ENCODE data around the gene SAP25. TPM values are rescaled to one million over a fixed set of nuclear protein-coding genes. Genes with fewer than 3 reads are reported as not detected.
A peak's percentile ranks its signal among the peaks of the same experiment; 100 is the strongest.

The SAP25 gene
- total and polyA plus RNA-seq, 2 experiments from 2014 or later = 1.8 TPM; not detected in 1

DNA sequence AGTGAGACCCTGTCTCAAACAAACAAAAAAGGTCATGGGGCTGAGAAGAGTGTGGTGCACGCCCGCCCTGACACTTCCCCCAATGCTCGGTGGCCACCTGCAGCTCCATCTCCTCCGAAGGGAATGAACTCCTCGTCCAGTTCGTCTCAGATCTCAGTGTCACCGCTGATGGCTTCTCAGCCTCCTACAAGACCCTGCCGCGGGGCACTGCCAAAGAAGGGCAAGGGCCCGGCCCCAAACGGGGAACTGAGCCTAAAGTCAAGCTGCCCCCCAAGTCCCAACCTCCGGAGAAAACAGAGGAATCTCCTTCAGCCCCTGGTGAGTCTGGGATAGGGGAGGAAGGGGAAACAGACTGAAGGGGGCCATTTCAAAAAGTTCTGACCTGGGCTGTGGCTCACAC, 32.6 kb upstream of the SAP25 start:
- Histone ChIP-seq H3K4me2 (no peak overlapping the region), H3K9me3 (ENCODE audit: low read depth) (no peaks in the 10 kb centered on the region), H4K20me1 (ENCODE audit: insufficient read depth, poor library complexity, severe bottlenecking) (no peaks in the 10 kb centered on the region), H2AFZ (no peak overlapping the region), H3K36me3 (replicated peaks; ENCODE audit: insufficient read depth, low read depth) (no peaks in the 10 kb centered on the region), H3K4me1 (ENCODE audit: insufficient read depth) (peaks cover 15% of the 10 kb centered on the region), H3K79me2 (peaks cover 3% of the 10 kb centered on the region), H3K4me3 (no peak overlapping the region), H3K27ac (no peak overlapping the region), H3K27me3 (no peaks in the 10 kb centered on the region), H3K9me2 (replicated peaks; ENCODE audit: insufficient read depth) (no peaks in the 10 kb centered on the region)
- WGBS (ENCODE audit: low lambda C conversion rate, missing lambda C conversion rate) = 88% methylated on average over 12 of the region's 12 CpGs
- TF ChIP-seq CTCF (IDR thresholded peaks at IDR 0.05; ENCODE audit: poor library complexity) (no peak), EZH2 (IDR thresholded peaks at IDR 0.05; ENCODE audit: borderline replicate concordance) (no peak), EZH2phosphoT487 (IDR thresholded peaks at IDR 0.05; ENCODE audit: low read depth, severe bottlenecking, unreplicated experiment) (no peak)
- no peak for DNase-seq (ENCODE audit: low spot score)

DNA sequence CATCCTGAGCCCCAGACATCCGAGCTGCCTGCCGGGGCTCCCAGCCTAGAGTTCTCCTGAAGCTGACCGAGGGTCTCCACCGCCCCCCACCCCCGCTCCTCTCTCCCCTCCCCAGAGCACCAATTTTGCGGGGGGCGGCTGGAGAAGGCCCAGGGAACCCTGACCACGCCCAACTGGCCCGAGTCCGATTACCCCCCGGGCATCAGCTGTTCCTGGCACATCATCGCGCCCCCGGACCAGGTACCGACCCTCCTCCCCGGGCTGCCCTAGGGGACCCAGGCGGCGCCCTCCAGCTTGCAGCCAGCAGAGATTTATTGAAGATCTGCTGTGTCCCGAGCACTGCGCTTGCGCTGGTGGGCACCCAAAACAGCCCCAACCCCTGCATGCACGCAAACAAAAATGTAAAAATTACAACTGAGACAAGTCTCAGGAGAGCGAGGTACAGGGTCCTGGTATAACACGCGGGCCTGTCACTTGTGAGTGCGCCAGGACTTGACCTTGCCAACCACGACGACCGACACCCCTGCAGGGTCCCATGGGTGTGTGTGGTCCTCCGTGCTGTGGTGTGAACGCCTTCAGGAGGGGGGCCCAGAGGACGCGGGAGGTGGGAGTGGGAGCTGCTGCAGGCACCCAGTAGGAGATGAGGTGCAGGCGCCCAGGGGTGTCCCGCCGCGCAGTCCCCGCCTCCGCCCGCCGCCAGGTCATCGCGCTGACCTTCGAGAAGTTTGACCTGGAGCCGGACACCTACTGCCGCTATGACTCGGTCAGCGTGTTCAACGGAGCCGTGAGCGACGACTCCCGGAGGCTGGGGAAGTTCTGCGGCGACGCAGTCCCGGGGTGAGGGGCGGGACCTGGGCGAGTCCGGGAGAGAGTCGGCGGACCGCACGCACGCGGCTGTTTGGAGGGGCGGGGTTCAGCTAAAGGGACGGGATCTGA, 31.5 kb upstream of the SAP25 start:
- Histone ChIP-seq H3K27ac (peak overlapping the region; percentile 80), H3K4me1 (ENCODE audit: insufficient read depth) (peaks cover 15% of the 10 kb centered on the region), H3K36me3 (replicated peaks; ENCODE audit: insufficient read depth, low read depth) (no peaks in the 10 kb centered on the region), H3K27me3 (no peaks in the 10 kb centered on the region), H4K20me1 (ENCODE audit: insufficient read depth, poor library complexity, severe bottlenecking) (no peaks in the 10 kb centered on the region), H3K4me2 (peak overlapping the region; percentile 100), H3K9me3 (ENCODE audit: low read depth) (no peaks in the 10 kb centered on the region), H2AFZ (peak overlapping the region; percentile 88), H3K4me3 (peak overlapping the region; percentile 58), H3K9me2 (replicated peaks; ENCODE audit: insufficient read depth) (no peaks in the 10 kb centered on the region), H3K79me2 (peaks cover 3% of the 10 kb centered on the region)
- 22% methylated on average over 44 of the region's 68 CpGs for WGBS (ENCODE audit: low lambda C conversion rate, missing lambda C conversion rate)
- peak; percentile 73 for DNase-seq (ENCODE audit: low spot score)
- TF ChIP-seq EZH2 (IDR thresholded peaks at IDR 0.05; ENCODE audit: borderline replicate concordance) = no peak
- TF ChIP-seq CTCF (IDR thresholded peaks at IDR 0.05; ENCODE audit: poor library complexity) = no peak
- TF ChIP-seq EZH2phosphoT487 (IDR thresholded peaks at IDR 0.05; ENCODE audit: low read depth, severe bottlenecking, unreplicated experiment) = no peak

GRCh38 chr7:100604028-100604975, 30.6 kb upstream of the SAP25 start:
- Histone ChIP-seq H2AFZ (peak overlapping the region; percentile 88), H3K4me2 (peak overlapping the region; percentile 100), H4K20me1 (ENCODE audit: insufficient read depth, poor library complexity, severe bottlenecking) (no peaks in the 10 kb centered on the region), H3K79me2 (peaks cover 3% of the 10 kb centered on the region), H3K4me1 (ENCODE audit: insufficient read depth) (peaks cover 15% of the 10 kb centered on the region), H3K36me3 (replicated peaks; ENCODE audit: insufficient read depth, low read depth) (no peaks in the 10 kb centered on the region), H3K9me3 (ENCODE audit: low read depth) (no peaks in the 10 kb centered on the region), H3K27me3 (no peaks in the 10 kb centered on the region), H3K27ac (peak overlapping the region; percentile 93), H3K4me3 (peak overlapping the region; percentile 68), H3K9me2 (replicated peaks; ENCODE audit: insufficient read depth) (no peaks in the 10 kb centered on the region)
- WGBS (ENCODE audit: low lambda C conversion rate, missing lambda C conversion rate) = 3% methylated on average over 25 of the region's 70 CpGs
- TF ChIP-seq EZH2 (IDR thresholded peaks at IDR 0.05; ENCODE audit: borderline replicate concordance) (no peak), EZH2phosphoT487 (IDR thresholded peaks at IDR 0.05; ENCODE audit: low read depth, severe bottlenecking, unreplicated experiment) (no peak), CTCF (IDR thresholded peaks at IDR 0.05; ENCODE audit: poor library complexity) (peak; percentile 50)
- peak; percentile 87 for DNase-seq (ENCODE audit: low spot score)
